Gastroesophageal sphincter (tissue), 3 donors: ENCODE measurements around the gene FAM149B1.

Source experiments
- CTCF ChIP-seq, 4 experiments: fragments of 200-600 bp in 2 of 4; fragments of 450-650 bp in 2 of 4; sonication (generic) in 1 of 4; IDR thresholded peaks; one replicate each; pipeline ENCODE4 v1.5.1; 2017 to 2019; ENCODE audit warnings: antibody characterized with exemption in 4 of 4, mild to moderate bottlenecking in 2 of 4, moderate library complexity in 2 of 4
- POLR2A ChIP-seq, 2 donors: fragments of 450-650 bp; IDR thresholded peaks; one replicate each; pipeline ENCODE4 v1.6.1; 2017; ENCODE audit warnings: antibody characterized with exemption in 2 of 2, mild to moderate bottlenecking in 2 of 2, moderate library complexity in 1 of 2
- POLR2AphosphoS5 ChIP-seq: sonication (generic); formaldehyde crosslinking; IDR thresholded peaks from one replicate; pipeline ENCODE4 v1.6.1; 2017; ENCODE audit warnings: antibody characterized with exemption

GRCh38 chr10:73251683-73252444 lies 83.9 kb downstream of the FAM149B1 start:
- TF ChIP-seq POLR2AphosphoS5 (no peak), CTCF (IDR thresholded peaks at IDR 0.05) (no peak), POLR2A (IDR thresholded peaks at IDR 0.05) (no peak)
